DMS 273 treated with DMSO at 0.1 percent for 48 hours (cell line): ENCODE results near the gene SPACA7.
"Not testable (repeated sequence)": the region's sequence is repeated elsewhere in the genome, so short reads cannot be mapped to it uniquely, and the experiment has no call there.

ENCODE experiments used
- DNase-seq: peaks from one replicate; lab custom pipeline; 2025; lab: John Stamatoyannopoulos, UW

Gene SPACA7

DNA sequence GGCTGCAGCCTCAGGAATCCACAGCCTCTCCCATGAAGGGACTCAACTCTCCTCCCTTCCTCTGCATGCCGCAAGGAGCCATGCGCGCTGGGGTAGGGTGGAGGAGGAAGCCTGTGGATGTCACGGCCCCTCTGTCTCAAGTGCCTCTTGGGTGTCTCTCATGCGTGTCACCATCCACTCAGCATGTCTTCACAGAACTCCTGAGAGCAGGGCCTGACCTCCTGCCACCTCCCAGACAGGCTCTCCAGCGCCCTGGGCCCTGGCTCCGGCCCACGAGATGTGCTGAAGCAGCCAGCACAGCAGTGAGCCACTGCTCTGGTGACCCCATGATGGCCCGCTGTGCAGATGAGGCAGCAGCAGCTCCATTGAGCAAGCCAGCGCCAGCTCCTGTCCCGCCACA is 25.9 kb upstream of the SPACA7 start:
- DNase-seq, result no peak

DNA sequence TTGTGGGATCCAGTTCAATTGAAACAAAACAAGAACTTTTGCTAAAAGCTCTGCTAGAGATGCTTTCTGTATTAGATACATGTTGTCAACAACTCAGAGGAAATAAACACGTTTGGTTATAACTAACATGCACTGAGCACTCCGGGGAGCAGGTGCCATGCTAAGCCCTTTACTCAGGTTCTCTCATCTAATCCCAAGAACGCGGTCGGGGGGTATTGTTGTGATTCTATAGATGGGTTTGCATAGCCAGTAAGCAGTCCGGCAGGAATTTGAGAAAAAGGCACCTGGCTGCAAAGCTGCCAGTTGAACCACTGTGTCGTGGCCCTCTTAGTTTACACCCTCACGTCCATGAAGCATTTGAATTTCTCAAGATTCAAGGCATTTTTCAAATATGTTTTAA is 24.3 kb upstream of the SPACA7 start:
- no peak for DNase-seq

GRCh38 chr13:112353856-112354255 is 22.3 kb upstream of the SPACA7 start:
- no peak for DNase-seq

DNA sequence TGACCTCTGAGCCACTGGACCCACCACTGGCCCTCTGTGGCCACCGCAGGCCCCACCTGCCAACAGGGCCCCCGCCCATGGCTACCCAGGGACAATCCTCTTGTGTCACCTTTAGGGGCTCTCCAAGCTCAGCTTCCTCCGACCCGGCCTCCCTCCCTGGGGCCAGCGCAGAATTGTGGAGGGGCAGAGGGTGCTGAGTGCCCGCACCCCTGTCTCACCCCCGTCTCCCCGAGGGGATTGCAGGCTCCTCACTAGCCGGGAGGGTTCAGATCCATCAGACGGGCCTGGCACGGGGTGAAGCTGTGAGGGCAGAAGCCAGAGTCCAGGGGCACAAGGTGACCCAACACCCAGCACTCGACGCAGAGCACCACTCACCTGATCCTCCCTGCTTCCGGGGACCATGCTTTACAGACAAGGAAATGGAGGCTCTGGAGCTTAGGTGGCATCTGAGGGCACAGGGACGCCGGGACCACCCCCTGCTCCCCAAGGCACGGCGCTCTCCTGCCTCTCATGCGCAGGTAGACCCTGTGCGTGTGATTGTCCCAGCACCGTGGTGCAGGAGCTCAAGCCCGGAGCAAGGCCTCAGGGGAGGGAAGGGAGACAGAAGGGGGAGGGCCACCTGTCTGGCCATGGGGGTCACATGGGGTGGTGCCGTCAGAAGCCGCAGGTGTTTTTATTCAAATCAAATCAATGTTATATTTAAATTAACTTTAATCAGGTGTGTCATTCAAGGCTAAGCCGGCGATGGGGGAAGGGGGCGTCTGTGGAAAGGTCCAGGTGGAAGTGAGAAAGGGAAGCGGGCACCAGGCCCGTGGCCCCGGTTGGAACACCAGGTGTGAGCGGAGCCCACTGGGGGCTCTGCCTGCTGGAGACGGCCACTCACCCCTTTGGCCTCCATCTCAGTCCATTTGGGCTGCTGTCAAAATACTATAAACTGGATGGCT is 21.6 kb upstream of the SPACA7 start:
- DNase-seq, result no peak

DNA sequence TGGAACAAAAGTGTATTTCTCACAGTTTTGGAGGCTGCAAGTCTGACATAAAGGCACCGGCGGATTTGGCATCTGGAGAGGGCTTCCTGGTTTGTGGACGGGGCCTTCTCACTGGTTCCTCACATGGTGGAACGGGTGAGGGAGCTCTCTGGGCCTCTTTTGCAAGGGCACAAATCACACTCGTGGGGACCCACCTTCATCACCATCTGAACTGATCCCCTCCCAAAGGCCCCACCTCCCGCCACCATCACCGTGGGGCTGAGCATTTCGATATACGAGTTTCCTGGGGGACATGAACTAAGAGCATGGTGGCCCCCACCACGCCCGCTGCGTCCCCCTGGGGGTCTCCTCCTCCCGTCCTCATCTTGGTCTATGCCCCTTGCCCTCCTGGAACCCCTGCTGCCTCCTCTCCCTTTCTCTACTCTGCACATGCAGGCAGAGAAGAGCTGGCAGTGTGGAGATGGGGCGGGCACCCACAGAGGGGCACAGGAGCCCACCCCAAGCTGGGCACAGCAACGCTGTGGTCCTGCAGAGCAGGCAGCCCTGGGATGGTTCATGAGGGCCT is 20.8 kb upstream of the SPACA7 start:
- DNase-seq, result no peak

DNA sequence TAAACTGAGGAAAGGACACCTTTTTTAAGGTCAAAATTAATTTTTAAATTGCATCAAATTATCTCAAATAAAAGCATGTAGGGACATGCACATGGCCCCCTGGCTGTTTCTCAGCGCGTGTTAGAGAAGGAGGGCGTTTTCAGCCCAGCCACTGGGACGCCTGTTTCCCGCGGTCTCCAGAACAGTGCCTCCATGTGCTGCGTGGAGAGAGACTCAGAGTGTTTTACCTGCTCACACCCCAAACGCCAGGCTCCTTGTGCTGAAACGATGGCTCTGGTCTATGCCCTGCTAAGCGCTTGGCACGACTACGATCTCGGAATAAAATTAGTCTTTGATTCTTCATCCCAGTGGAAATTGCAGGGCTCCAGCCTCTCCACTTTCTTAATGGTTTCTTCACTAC is 20.0 kb upstream of the SPACA7 start:
- DNase-seq, result no peak

- no peak for DNase-seq
Observed at GRCh38 chr13:112358156-112358555, 18.0 kb upstream of the SPACA7 start.

DNA sequence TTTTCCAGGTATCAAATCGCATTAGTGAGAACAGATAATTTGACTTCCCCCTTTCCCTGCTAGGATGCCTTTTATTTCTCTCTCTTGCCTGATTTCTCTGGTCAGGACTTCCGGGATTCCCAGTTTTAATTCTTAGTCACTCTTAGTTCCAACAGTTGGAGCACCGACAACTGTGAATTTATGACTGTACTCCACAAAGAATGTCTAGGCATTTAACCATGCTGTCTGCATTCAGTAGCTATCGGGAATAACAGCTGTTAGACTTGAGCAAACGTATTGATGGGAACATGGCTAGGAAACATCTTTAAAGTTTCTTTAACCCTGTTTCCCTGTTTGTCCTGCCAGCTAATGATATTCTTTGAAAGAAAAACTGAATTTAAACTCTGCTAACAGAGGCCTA is 14.1 kb upstream of the SPACA7 start:
- no peak for DNase-seq

DNA sequence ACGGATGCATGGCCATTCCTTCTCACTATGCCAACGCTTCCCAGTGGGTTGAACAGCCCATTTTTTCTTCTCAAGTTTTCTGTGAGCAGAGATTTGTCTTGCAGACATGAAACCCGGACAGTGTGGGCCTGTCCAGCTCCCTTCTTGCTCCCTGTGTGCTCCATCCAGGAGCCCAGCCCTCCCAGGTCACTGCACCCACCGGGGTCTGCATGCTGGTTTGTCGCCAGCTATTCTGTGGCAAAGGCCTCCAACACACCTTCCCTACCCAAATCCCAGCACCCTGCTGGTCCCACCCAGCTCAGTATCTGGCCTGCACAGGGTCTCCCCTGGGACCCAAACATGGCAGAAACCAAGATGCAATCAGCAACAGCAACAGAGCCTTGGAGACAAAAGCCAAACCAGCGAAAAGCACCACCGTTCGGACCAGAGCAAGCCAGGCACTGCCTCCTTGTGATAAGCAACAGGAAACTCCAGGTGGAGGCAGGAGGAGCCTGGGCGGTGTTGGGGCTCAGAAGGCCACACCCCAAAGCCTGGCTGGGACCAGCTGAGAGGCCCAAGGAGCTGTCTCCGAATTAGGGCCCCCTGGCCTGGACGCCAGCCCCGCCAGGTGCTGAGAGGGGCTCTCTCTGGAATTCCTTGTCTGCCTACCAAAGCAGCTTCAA is 12.2 kb upstream of the SPACA7 start:
- no peak for DNase-seq

GRCh38 chr13:112366907-112367646 is 9.1 kb upstream of the SPACA7 start:
- DNase-seq, result no peak

DNA sequence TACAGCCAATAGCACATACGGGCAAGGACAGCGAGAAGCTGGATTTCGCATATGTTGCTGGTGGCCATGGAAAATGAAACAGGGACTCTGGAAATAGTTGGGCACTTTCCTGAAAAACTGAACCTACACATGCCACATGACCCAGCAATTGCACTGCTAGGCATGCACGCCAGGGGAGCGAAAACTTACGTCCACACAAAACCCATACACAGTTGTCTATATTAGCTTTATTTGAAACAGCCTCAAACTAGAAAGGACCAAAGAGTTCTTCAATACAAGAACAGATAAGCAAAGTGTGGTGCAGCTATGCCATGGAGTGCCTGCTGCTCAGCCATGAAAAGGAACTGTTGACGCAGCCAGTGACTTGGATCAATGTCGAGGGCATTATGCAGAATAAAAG is 7.3 kb upstream of the SPACA7 start:
- no peak for DNase-seq

DNA sequence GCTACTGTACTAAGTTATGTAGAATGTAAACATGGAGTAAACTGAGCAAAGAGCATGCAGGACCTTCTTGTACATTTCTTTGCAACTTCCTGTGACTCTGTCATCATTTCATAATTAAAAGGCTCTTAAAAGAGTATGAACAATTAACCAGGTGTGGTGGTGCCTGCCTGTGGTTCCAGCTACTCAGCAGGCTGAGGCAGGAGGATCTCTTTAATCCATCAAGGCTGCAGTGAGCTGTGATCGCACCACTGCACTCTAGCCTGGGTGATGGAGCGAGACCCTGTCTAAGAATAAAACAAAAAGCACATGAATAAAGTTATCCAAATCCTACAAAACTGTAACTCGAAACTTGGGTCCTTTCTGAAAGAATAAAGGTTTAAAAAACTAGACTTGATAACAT is 5.8 kb upstream of the SPACA7 start:
- DNase-seq, result no peak

GRCh38 chr13:112374271-112374670 is 1.9 kb upstream of the SPACA7 start:
- no peak for DNase-seq

DNA sequence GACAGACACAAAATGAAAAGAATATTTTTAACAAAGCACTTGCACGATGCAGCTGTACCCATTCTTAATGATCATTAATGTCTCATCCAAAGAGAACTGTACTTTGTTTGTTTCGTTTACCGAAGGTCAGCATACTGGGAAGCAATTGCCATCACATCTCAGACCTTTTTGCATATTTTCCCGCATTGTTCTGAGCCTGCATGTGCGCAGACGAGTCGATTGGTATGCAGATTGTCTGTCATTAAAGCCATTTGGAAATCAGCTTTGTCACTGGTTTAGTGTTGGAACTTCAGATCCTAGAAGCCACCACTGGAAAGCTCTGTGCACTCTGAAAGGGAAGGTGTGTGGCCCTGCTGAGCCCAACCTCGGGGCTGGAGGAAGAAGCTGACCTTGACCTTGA is 15.6 kb downstream of the SPACA7 start:
- DNase-seq, result no peak

GRCh38 chr13:112392719-112393118 is 16.6 kb downstream of the SPACA7 start:
- no peak for DNase-seq

- not testable (repeated sequence) for DNase-seq
Observed at GRCh38 chr13:112395022-112395421, 18.9 kb downstream of the SPACA7 start.

DNA sequence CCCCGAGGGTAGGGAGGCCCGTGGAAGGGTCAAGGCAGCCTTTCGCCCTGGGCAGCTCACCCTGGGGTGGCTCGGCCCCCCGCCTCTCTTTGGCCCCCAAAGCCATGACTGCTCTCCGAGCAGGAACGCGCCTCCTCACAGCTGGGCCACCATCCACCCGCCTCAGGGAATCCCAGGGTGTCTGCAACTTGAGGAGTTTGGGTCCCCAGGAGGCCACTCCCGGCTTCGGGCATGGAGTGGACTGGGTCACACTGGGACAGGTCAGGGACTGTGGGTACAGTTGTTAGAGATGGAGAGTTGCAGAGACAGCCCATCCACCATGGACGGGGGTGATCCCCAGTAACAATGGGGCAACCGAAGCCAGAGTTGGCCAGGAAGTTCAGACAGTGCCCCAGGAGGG is 19.8 kb downstream of the SPACA7 start:
- not testable (repeated sequence) for DNase-seq

GRCh38 chr13:112397108-112397507 is 21.0 kb downstream of the SPACA7 start:
- no peak for DNase-seq

GRCh38 chr13:112398347-112398746 is 22.2 kb downstream of the SPACA7 start:
- DNase-seq, result not testable (repeated sequence)

DNA sequence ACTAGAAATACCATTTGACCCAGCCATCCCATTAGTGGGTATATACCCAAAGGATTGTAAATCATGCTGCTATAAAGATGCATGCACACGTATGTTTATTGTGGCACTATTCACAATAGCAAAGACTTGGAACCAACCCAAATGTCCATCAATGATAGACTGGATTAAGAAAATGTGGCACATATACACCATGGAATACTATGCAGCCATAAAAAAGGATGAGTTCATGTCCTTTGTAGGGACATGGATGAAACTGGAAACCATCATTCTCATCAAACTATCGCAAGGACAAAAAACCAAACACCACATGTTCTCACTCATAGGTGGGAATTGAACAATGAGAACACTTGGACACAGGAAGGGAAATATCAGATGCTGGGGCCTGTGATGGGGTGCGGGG is 33.7 kb downstream of the SPACA7 start:
- not testable (repeated sequence) for DNase-seq

DNA sequence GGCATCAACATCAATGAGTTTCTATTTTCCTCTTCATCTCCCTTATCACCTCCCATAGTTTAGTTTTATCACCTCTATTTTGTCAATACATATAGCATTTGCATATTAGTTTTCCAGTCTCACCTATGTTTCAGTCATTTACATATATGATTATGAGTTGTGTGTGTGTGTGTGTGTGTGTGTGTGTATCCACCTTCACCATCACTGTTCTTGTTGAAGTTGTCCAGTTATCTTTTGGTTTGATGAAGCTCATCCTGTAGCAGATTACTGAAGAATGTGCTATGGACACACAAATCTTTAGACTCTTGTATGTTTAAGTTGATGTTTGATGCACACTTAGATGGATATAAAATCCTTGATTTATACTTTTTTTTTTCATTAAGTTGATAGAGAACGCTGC is 40.5 kb downstream of the SPACA7 start:
- DNase-seq, result no peak

DNA sequence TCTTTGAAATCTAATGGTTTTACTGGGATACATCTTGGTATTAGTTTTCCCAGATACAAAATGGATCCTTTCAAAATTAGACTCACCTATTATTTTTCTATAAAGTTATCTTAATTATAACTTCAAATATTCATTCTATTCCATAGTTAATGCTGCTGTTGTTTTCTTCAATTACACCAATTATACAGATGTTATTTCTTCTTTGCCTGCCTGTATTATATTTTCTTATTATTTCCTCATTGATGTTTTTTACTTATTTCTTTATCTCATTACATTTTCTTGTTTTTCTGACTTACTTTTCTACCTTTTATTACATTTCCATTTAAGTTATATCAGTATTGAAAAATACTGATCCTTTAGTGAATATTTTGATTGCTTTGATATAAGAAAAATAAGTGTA is 40.9 kb downstream of the SPACA7 start:
- no peak for DNase-seq
